Tibial artery (tissue), 4 donors: ENCODE results near the gene KSR1.
"Not testable (repeated sequence)": the region's sequence is repeated elsewhere in the genome, so short reads cannot be mapped to it uniquely, and the experiment has no call there.

Source experiments
- DNase-seq, 2 donors: peaks; one replicate each; pipeline ENCODE4 v3.0.0-alpha.2; 2019
- H3K27ac ChIP-seq, 2 donors: fragments of 200-600 bp; sonication (generic) in 1 of 2; 1 replicate in 1 of 2; 2 replicates in 1 of 2; pipeline ENCODE4 v1.5.1; 2018 to 2019; ENCODE audit warnings: mild to moderate bottlenecking in 1 of 2
- H3K27me3 ChIP-seq, 2 donors: fragments of 200-600 bp; sonication (generic) in 1 of 2; one replicate each; pipeline versions ENCODE4 v1.5.1 to v1.6.0; 2016 to 2019
- H3K36me3 ChIP-seq, 3 donors: fragments of 200-600 bp; sonication (generic) in 2 of 3; one replicate each; pipeline ENCODE4 v1.5.1; 2016 to 2019; ENCODE audit warnings: mild to moderate bottlenecking in 2 of 3
- H3K4me1 ChIP-seq, 4 donors: fragments of 200-600 bp; sonication (generic) in 2 of 4; 1 replicate in 3 of 4; 2 replicates in 1 of 4; pipeline ENCODE4 v1.5.1; 2016 to 2019
- H3K4me3 ChIP-seq, 2 donors: fragments of 200-600 bp; sonication (generic) in 1 of 2; 1 replicate in 1 of 2; 2 replicates in 1 of 2; pipeline ENCODE4 v1.5.1; 2018 to 2019; ENCODE audit warnings: mild to moderate bottlenecking in 2 of 2
- H3K9me3 ChIP-seq, 3 donors: fragments of 200-600 bp; sonication (generic) in 1 of 3; one replicate each; pipeline ENCODE4 v1.5.1; 2016 to 2019
- intact Hi-C: fragments of 100-400 bp; cut with DNase I; formaldehyde crosslinking; loops from one replicate; pipeline ENCODE4 v1.15.0; 2023; ENCODE audit warnings: low total_unique reads
- TF ChIP-seq, protein P1 (sequence below), 2 experiments: fragments of 200-600 bp in 1 of 2; fragments of 450-650 bp in 1 of 2; IDR thresholded peaks; one replicate each; pipeline ENCODE4 v1.5.1; 2017 to 2019; ENCODE audit warnings: antibody characterized with exemption in 2 of 2, mild to moderate bottlenecking in 1 of 2, moderate library complexity in 1 of 2

The KSR1 gene

DNA sequence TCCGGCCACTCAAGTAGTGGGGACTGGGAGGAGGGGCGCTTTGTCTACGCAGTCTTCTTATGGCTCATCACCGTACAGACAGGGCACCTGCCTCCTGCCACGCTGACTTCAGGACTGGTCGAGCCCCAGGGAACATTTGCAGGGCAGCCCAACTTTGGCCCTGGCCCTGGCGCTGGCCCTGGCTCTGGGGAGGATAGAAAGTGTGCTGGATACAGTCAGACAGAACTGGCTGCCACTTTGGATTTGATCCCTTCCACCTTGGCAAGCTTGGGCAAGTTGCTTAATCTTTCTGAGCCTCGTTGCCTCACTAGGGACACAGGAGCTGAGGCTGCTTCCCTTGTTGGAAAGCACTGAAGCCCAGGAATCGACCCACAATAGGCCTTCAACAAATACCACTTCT is 188.3 kb downstream of the KSR1 start:
- no peaks in the 10 kb centered on the region for H3K36me3 ChIP-seq
- DNase-seq: peak in 1 of 2 donors; percentile 65
- intact Hi-C loops: no loop called here

GRCh38 chr17:27645621-27646020 is 189.4 kb downstream of the KSR1 start:
- not testable (repeated sequence) for H3K27ac ChIP-seq

More for the DNA sequence above, 188.3 kb downstream of the KSR1 start:
- TF ChIP-seq, protein P1, sequence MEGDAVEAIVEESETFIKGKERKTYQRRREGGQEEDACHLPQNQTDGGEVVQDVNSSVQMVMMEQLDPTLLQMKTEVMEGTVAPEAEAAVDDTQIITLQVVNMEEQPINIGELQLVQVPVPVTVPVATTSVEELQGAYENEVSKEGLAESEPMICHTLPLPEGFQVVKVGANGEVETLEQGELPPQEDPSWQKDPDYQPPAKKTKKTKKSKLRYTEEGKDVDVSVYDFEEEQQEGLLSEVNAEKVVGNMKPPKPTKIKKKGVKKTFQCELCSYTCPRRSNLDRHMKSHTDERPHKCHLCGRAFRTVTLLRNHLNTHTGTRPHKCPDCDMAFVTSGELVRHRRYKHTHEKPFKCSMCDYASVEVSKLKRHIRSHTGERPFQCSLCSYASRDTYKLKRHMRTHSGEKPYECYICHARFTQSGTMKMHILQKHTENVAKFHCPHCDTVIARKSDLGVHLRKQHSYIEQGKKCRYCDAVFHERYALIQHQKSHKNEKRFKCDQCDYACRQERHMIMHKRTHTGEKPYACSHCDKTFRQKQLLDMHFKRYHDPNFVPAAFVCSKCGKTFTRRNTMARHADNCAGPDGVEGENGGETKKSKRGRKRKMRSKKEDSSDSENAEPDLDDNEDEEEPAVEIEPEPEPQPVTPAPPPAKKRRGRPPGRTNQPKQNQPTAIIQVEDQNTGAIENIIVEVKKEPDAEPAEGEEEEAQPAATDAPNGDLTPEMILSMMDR (IDR thresholded peaks at IDR 0.05): no peak
- Histone ChIP-seq H3K27me3 (no peaks in the 10 kb centered on the region), H3K4me3 (no peak overlapping the region), H3K4me1 (no peaks in the 10 kb centered on the region), H3K9me3 (no peaks in the 10 kb centered on the region), H3K27ac (no peak overlapping the region)

DNA sequence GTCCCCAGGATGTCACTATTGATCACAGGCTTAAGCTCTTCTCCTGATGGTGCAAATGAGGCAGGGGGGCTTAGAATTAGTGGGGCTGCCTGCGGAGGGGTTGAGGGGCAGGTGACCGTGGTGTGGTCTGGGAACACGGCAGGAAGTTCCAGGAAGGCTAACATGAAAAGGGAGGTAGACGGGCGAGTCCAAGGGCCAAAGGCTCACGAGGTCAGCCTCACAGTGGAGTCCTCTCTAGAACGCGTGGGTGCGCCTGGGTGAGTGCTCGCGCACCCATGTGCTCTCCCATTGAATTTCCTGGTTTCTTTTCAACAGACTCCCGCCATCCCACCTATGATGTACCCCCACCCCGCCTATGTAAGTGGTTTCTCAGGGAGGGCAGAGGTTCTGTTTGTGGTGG is 190.0 kb downstream of the KSR1 start:
- TF ChIP-seq, protein P1 (IDR thresholded peaks at IDR 0.05): no peak
- DNase-seq: no peak
- H3K36me3 ChIP-seq: no peaks in the 10 kb centered on the region
- intact Hi-C loops: no loop called here
- no peaks in the 10 kb centered on the region for H3K27me3 ChIP-seq
- no peak overlapping the region for H3K27ac ChIP-seq
- H3K4me1 ChIP-seq: no peaks in the 10 kb centered on the region
- no peak overlapping the region for H3K4me3 ChIP-seq
- H3K9me3 ChIP-seq: no peaks in the 10 kb centered on the region

More at GRCh38 chr17:27645621-27646020, 189.4 kb downstream of the KSR1 start:
- H3K27me3 ChIP-seq, H3K4me3 ChIP-seq, intact Hi-C loops, DNase-seq, H3K9me3 ChIP-seq, H3K4me1 ChIP-seq, H3K36me3 ChIP-seq: not testable (repeated sequence)

GRCh38 chr17:27647765-27648164 is 191.5 kb downstream of the KSR1 start:
- H3K9me3 ChIP-seq: no peaks in the 10 kb centered on the region
- TF ChIP-seq, protein P1 (IDR thresholded peaks at IDR 0.05): no peak
- intact Hi-C loops: no loop called here
- H3K4me3 ChIP-seq: no peak overlapping the region
- no peaks in the 10 kb centered on the region for H3K27me3 ChIP-seq
- DNase-seq: no peak
- H3K36me3 ChIP-seq: no peaks in the 10 kb centered on the region
- H3K27ac ChIP-seq: no peak overlapping the region
- no peaks in the 10 kb centered on the region for H3K4me1 ChIP-seq

GRCh38 chr17:27649111-27649571 is 192.9 kb downstream of the KSR1 start:
- H3K36me3 ChIP-seq, H3K4me3 ChIP-seq, H3K27ac ChIP-seq, intact Hi-C loops, H3K4me1 ChIP-seq, H3K9me3 ChIP-seq, DNase-seq, H3K27me3 ChIP-seq: not testable (repeated sequence)

GRCh38 chr17:27649929-27650328 is 193.7 kb downstream of the KSR1 start:
- intact Hi-C loops: loop anchor here (5.0 kb wide), 1 partner anchor 48 kb away; no protein-coding TSS in a partner anchor
- H3K27me3 ChIP-seq: peaks cover 0 to 1% of the 10 kb centered on the region in 2 donors
- no peaks in the 10 kb centered on the region for H3K36me3 ChIP-seq
- TF ChIP-seq, protein P1 (IDR thresholded peaks at IDR 0.05): no peak
- H3K4me3 ChIP-seq: no peak overlapping the region
- DNase-seq: peak in 1 of 2 donors; percentile 65
- H3K4me1 ChIP-seq: no peaks in the 10 kb centered on the region
- no peaks in the 10 kb centered on the region for H3K9me3 ChIP-seq
- H3K27ac ChIP-seq: no peak overlapping the region

- peaks cover 0 to 8% of the 10 kb centered on the region in 2 donors for H3K27me3 ChIP-seq
- H3K36me3 ChIP-seq: no peaks in the 10 kb centered on the region
- H3K27ac ChIP-seq: no peak overlapping the region
- no peak for DNase-seq
- no peaks in the 10 kb centered on the region for H3K4me1 ChIP-seq
- no peaks in the 10 kb centered on the region for H3K9me3 ChIP-seq
- no peak overlapping the region for H3K4me3 ChIP-seq
- TF ChIP-seq, protein P1 (IDR thresholded peaks at IDR 0.05): no peak
- intact Hi-C loops: loop anchor here (5.0 kb wide), 1 partner anchor 49 kb away; no protein-coding TSS in a partner anchor
Observed at GRCh38 chr17:27650836-27651235, 194.6 kb downstream of the KSR1 start.
